ENCODE measurements around the gene PPDPF.

Gene PPDPF

DNA sequence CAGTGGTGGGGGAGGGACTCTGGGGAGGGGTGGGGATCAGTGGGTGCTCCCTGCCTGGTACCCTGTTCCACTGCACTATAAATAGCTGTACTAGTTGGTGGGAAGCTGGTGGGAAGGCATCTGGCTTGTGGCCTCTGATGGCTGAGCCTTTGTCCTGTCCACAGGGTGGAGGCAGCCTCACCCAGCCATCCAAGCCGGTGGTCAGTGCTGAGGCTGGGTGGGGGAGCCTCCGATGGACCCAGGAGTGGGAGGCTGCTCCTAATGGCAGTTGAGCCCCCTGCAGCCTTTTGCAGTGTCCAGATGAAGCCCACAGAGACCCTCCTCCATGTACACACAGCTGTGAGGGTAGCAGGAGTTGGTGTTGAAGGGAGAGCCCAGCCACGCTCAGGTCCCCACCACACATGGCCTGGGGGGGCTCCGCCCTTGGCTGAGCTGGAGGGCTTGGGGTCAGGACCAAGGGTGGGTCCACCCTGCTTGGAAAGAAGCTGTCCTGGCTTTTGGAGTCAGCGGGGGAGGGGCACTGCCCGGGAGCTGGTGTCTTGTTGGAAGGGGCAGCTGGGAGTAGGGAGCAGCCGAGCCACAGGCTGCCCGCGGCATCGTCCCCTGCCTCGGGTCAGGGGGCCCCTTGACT is 2.5 kb downstream of the PPDPF start:
- Histone ChIP-seq H3K4me1 (no peaks in the 10 kb centered on the region), H3K36me3 (peaks cover 22% of the 10 kb centered on the region), H3K27me3 (no peaks in the 10 kb centered on the region), H3K9me3 (peaks cover 4% of the 10 kb centered on the region; the same call in 1 of the 2 replicates), H3K4me3 (ENCODE audit: low read depth, low read length) (no peak overlapping the region)
- DNase-seq = peak; percentile 21
- no peak for TF ChIP-seq CTCF (IDR thresholded peaks at IDR 0.05; ENCODE audit: low read depth, low read length)

DNA sequence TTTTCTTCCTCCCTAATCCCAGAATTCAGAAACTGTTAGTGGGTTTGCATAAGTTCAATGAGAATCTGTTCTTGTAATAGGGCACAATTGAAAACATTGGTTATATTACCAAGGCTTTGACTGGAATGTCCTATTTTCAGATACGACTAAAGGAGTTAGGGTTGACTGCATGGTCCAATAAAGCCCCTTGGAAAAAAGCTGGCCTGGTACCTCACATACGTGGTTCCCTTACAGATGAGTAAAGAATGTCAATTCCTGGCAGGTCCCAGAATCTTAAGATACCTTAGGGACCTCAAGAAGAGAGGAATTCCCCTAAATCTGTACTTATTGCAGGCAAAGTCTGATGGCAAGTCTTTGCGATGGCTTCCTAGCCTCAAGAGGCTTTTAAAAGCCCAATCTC is 4.6 kb downstream of the PPDPF start:
- H3K36me3 ChIP-seq = peaks cover 22% of the 10 kb centered on the region
- no peak overlapping the region for H3K4me3 ChIP-seq (ENCODE audit: low read depth, low read length)
- peaks cover 4% of the 10 kb centered on the region; the same call in 1 of the 2 replicates for H3K9me3 ChIP-seq
- H3K4me1 ChIP-seq = no peaks in the 10 kb centered on the region
- no peak for DNase-seq
- TF ChIP-seq CTCF (IDR thresholded peaks at IDR 0.05; ENCODE audit: low read depth, low read length) = no peak
- H3K27me3 ChIP-seq = no peaks in the 10 kb centered on the region

DNA sequence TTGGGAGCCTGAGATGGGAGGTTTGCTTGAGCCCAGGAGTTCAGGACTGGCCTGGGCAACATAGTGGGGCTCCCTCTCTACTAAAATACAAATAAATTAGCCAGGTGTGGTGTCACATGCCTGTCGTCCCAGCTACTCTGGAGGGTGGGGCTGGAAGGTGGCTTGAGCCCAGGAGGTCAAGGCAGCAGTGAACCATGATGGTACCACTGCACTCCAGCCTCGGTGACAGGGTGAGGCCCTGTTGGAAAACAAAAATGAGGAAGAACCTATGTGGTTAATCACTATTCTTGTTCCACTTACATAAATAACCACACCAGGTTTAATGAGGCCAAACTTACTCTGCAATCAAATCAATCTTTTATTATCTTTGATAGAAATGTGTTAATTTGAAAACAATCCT is 5.4 kb downstream of the PPDPF start:
- no peaks in the 10 kb centered on the region for H3K27me3 ChIP-seq
- H3K36me3 ChIP-seq = peaks cover 21% of the 10 kb centered on the region
- H3K4me3 ChIP-seq (ENCODE audit: low read depth, low read length) = no peak overlapping the region
- no peak for TF ChIP-seq CTCF (IDR thresholded peaks at IDR 0.05; ENCODE audit: low read depth, low read length)
- no peak for DNase-seq
- H3K9me3 ChIP-seq = peaks cover 4% of the 10 kb centered on the region; the same call in 1 of the 2 replicates
- H3K4me1 ChIP-seq = no peaks in the 10 kb centered on the region

GRCh38 chr20:63527184-63527583 is 6.6 kb downstream of the PPDPF start:
- DNase-seq = no peak
- no peak for TF ChIP-seq CTCF (IDR thresholded peaks at IDR 0.05; ENCODE audit: low read depth, low read length)
- Histone ChIP-seq H3K4me3 (ENCODE audit: low read depth, low read length) (no peak overlapping the region), H3K36me3 (peaks cover 12% of the 10 kb centered on the region), H3K4me1 (no peaks in the 10 kb centered on the region), H3K27me3 (no peaks in the 10 kb centered on the region), H3K9me3 (peaks cover 4% of the 10 kb centered on the region; the same call in 1 of the 2 replicates)

GRCh38 chr20:63529180-63529860 is 8.8 kb downstream of the PPDPF start:
- Histone ChIP-seq H3K27me3 (no peaks in the 10 kb centered on the region), H3K4me3 (ENCODE audit: low read depth, low read length) (no peak overlapping the region), H3K36me3 (no peaks in the 10 kb centered on the region), H3K9me3 (no peaks in the 10 kb centered on the region), H3K4me1 (no peaks in the 10 kb centered on the region)
- DNase-seq = no peak
- TF ChIP-seq CTCF (IDR thresholded peaks at IDR 0.05; ENCODE audit: low read depth, low read length) = no peak
